Astrocyte (in vitro differentiated cells and primary cell): ENCODE data around the gene ZFAND6. TPM values are rescaled to one million over a fixed set of nuclear protein-coding genes. Genes with fewer than 3 reads are reported as not detected.
A peak's percentile ranks its signal among the peaks of the same experiment; 100 is the strongest.

Source experiments
- DNase-seq: peaks from one replicate; pipeline ENCODE4 v3.0.0-alpha.2; 2010; ENCODE audit warnings: low read depth
- FAIRE-seq: peaks from 2 replicates; lab custom pipeline; 2011; peaks lifted over from hg19 to GRCh38; lab: Jason Lieb, UNC
- H2AFZ ChIP-seq: 2 replicates; pipeline ENCODE4 v1.6.0; 2012; ENCODE audit warnings: low read depth, low read length, inconsistent platforms
- H3K27ac ChIP-seq: 2 replicates; pipeline ENCODE4 v1.5.1; 2011; ENCODE audit warnings: low read depth, low read length, inconsistent platforms
- H3K27me3 ChIP-seq: 2 replicates; pipeline ENCODE4 v1.6.0; 2011; ENCODE audit warnings: low read length, inconsistent platforms; ENCODE audit not compliant: insufficient read depth
- H3K36me3 ChIP-seq: 2 replicates; pipeline ENCODE4 v1.5.1; 2011; ENCODE audit warnings: low read length, inconsistent platforms; ENCODE audit not compliant: insufficient read depth
- H3K4me1 ChIP-seq: 2 replicates; pipeline ENCODE4 v1.5.1; 2011; ENCODE audit warnings: low read length, inconsistent platforms; ENCODE audit not compliant: insufficient read depth
- H3K4me2 ChIP-seq: 2 replicates; pipeline ENCODE4 v1.6.0; 2012; ENCODE audit warnings: low read length, inconsistent platforms
- H3K4me3 ChIP-seq: 2 replicates; pipeline ENCODE4 v1.5.1; 2011; ENCODE audit warnings: low read depth, mild to moderate bottlenecking, low read length, inconsistent platforms; ENCODE audit not compliant: insufficient read depth
- H3K79me2 ChIP-seq: 2 replicates; pipeline ENCODE4 v1.6.0; 2012; ENCODE audit warnings: mild to moderate bottlenecking, low read length, inconsistent platforms; ENCODE audit not compliant: insufficient read depth
- H3K9ac ChIP-seq: 2 replicates; pipeline ENCODE4 v1.6.0; 2012; ENCODE audit warnings: mild to moderate bottlenecking, low read length, inconsistent platforms
- H3K9me3 ChIP-seq: 2 replicates; pipeline ENCODE4 v1.5.1; 2012; ENCODE audit warnings: low read depth, mild to moderate bottlenecking, low read length, inconsistent platforms; ENCODE audit not compliant: insufficient read depth
- H4K20me1 ChIP-seq: 2 replicates; pipeline ENCODE4 v1.6.0; 2012; ENCODE audit warnings: low read length, inconsistent platforms; ENCODE audit not compliant: insufficient read depth
- H3K27ac Mint-ChIP-seq: one replicate; pipeline ENCODE4 v1.8.0; 2021; ENCODE audit warnings: mild to moderate bottlenecking, mixed read lengths; ENCODE audit not compliant: unreplicated experiment
- H3K27me3 Mint-ChIP-seq: one replicate; pipeline ENCODE4 v1.8.0; 2021; ENCODE audit warnings: low read depth, mixed read lengths; ENCODE audit not compliant: unreplicated experiment
- H3K36me3 Mint-ChIP-seq: one replicate; pipeline ENCODE4 v1.8.0; 2021; ENCODE audit warnings: low read depth, mixed read lengths; ENCODE audit not compliant: unreplicated experiment
- H3K4me1 Mint-ChIP-seq: one replicate; pipeline ENCODE4 v1.8.0; 2021; ENCODE audit warnings: low read depth, mixed read lengths; ENCODE audit not compliant: unreplicated experiment
- H3K4me3 Mint-ChIP-seq: one replicate; pipeline ENCODE4 v1.8.0; 2021; ENCODE audit warnings: mild to moderate bottlenecking, moderate library complexity, mixed read lengths; ENCODE audit not compliant: unreplicated experiment
- H3K9me3 Mint-ChIP-seq: one replicate; pipeline ENCODE4 v1.8.0; 2021; ENCODE audit warnings: mild to moderate bottlenecking, mixed read lengths; ENCODE audit not compliant: unreplicated experiment
- EZH2 ChIP-seq: IDR thresholded peaks from 2 replicates; pipeline ENCODE4 v1.6.1; 2012; ENCODE audit warnings: mild to moderate bottlenecking, low read length, inconsistent platforms; ENCODE audit not compliant: insufficient read depth
- total RNA-seq: library from RNA; stranded (reverse); gene quantifications from 2 replicates; pipeline ENCODE4 v1.2.1, GENCODE V29; 2021
- TF ChIP-seq, protein P1 (sequence below): IDR thresholded peaks from 2 replicates; pipeline ENCODE4 v1.5.1; 2011; ENCODE audit warnings: low read depth, mild to moderate bottlenecking, inconsistent platforms, low read length, moderate library complexity; ENCODE audit not compliant: insufficient read depth

The ZFAND6 gene
- total RNA-seq, 1 donor from 2014 or later: 70.0 TPM

DNA sequence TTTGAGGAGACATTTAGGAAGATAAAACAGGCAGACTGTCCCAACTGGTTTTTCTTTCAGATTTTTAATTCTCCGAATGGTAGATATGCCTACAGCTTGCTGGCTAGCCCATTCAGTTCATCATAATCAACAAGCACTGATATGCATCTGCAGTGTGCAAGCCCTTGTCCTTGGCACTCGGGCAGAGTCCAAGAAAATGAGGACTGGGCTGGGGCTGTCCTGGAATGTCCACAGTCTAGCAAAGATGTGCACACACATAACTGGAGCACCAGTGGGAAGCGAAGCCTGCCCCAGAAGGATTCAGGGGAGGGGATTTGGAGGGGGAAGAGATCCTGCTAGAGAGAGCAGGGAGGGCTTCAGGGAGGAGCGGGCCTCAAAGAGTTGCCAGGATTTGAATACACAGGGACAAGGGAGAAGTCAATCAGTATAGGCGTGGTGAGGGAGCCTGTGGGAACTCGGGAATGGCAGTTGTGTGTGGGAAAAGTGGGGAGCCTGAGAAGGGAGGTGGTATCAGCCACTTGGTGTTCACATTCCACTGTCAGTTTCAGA is 102.1 kb downstream of the ZFAND6 start:
- Histone ChIP-seq H3K4me2 (no peak overlapping the region), H4K20me1 (no peaks in the 10 kb centered on the region), H3K4me3 (no peak overlapping the region), H3K9me3 (no peaks in the 10 kb centered on the region), H3K79me2 (no peaks in the 10 kb centered on the region), H3K27ac (no peak overlapping the region), H3K36me3 (no peaks in the 10 kb centered on the region), H3K4me1 (peaks cover 11% of the 10 kb centered on the region), H3K9ac (no peak overlapping the region), H2AFZ (no peak overlapping the region), H3K27me3 (no peaks in the 10 kb centered on the region)
- Mint-ChIP-seq H3K36me3 (peaks cover 33% of the 10 kb centered on the region), H3K4me1 (peaks cover 17% of the 10 kb centered on the region), H3K27me3 (no peaks in the 10 kb centered on the region), H3K9me3 (no peaks in the 10 kb centered on the region), H3K27ac (peak overlapping the region; percentile 83), H3K4me3 (peak overlapping the region; percentile 41)
- DNase-seq (no peak), FAIRE-seq (no peak)
- TF ChIP-seq, protein P1, sequence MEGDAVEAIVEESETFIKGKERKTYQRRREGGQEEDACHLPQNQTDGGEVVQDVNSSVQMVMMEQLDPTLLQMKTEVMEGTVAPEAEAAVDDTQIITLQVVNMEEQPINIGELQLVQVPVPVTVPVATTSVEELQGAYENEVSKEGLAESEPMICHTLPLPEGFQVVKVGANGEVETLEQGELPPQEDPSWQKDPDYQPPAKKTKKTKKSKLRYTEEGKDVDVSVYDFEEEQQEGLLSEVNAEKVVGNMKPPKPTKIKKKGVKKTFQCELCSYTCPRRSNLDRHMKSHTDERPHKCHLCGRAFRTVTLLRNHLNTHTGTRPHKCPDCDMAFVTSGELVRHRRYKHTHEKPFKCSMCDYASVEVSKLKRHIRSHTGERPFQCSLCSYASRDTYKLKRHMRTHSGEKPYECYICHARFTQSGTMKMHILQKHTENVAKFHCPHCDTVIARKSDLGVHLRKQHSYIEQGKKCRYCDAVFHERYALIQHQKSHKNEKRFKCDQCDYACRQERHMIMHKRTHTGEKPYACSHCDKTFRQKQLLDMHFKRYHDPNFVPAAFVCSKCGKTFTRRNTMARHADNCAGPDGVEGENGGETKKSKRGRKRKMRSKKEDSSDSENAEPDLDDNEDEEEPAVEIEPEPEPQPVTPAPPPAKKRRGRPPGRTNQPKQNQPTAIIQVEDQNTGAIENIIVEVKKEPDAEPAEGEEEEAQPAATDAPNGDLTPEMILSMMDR: no peak
- no peak for TF ChIP-seq EZH2

DNA sequence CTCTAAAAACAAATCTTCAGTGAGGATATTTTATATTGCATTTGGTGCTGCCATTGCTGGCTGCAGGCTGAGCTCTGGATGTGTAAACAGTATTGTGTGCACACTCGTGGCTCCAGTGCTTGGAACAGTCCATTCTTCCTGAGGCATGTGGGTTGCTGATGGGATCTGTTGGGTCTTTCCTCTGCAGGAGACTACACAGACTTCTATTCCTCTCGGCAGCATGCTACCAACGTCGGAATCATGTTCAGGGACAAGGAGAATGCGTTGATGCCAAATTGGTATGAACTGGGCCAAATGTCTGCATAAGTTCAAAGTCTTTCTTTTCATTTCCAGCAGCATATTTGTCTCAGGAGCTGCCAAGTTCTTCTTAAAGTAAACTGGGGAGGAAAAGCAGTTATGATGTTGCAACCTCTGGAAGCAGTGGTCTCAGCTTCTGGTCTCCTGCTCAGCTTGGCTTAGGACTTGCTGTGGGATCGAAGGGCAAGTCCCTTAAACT is 102.6 kb downstream of the ZFAND6 start:
- Histone ChIP-seq H3K4me3 (no peak overlapping the region), H3K9ac (no peak overlapping the region), H3K4me2 (no peak overlapping the region), H3K36me3 (no peaks in the 10 kb centered on the region), H3K27ac (no peak overlapping the region), H3K4me1 (peaks cover 11% of the 10 kb centered on the region), H3K79me2 (no peaks in the 10 kb centered on the region), H4K20me1 (no peaks in the 10 kb centered on the region), H3K9me3 (no peaks in the 10 kb centered on the region), H2AFZ (no peak overlapping the region), H3K27me3 (no peaks in the 10 kb centered on the region)
- no peak overlapping the region for H3K4me3 Mint-ChIP-seq
- no peaks in the 10 kb centered on the region for H3K27me3 Mint-ChIP-seq
- TF ChIP-seq EZH2: no peak
- TF ChIP-seq, protein P1: no peak
- no peaks in the 10 kb centered on the region for H3K9me3 Mint-ChIP-seq
- FAIRE-seq: no peak
- H3K4me1 Mint-ChIP-seq: peaks cover 17% of the 10 kb centered on the region
- H3K36me3 Mint-ChIP-seq: peaks cover 33% of the 10 kb centered on the region
- H3K27ac Mint-ChIP-seq: no peak overlapping the region
- DNase-seq: no peak

DNA sequence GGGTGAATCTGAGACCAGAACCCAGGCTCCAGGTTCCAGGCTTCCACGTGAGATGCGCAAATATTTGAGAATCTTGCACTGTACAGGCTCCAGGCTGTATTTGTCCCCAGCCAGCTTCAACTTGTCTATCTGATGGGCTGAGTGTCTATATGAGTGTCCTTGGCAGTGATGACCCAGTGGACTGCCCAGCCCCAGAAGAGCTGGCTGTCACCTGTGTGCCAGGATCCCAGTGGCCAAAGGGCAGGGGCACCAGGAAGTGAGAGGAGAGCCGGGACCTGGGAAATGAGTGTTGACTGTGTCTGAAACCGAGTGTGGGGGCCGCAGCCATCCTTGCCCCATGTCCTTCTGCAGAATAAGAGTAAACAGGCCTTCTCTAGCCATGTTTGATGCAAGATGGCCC is 103.7 kb downstream of the ZFAND6 start:
- Histone ChIP-seq H3K4me2 (no peak overlapping the region), H3K9me3 (no peaks in the 10 kb centered on the region), H3K27me3 (no peaks in the 10 kb centered on the region), H3K9ac (no peak overlapping the region), H3K79me2 (no peaks in the 10 kb centered on the region), H2AFZ (no peak overlapping the region), H4K20me1 (no peaks in the 10 kb centered on the region), H3K36me3 (no peaks in the 10 kb centered on the region), H3K4me1 (peaks cover 11% of the 10 kb centered on the region), H3K27ac (no peak overlapping the region), H3K4me3 (no peak overlapping the region)
- FAIRE-seq (no peak), DNase-seq (no peak)
- H3K27ac Mint-ChIP-seq: no peak overlapping the region
- H3K36me3 Mint-ChIP-seq: peaks cover 32% of the 10 kb centered on the region
- TF ChIP-seq EZH2: no peak
- TF ChIP-seq, protein P1: no peak
- no peaks in the 10 kb centered on the region for H3K27me3 Mint-ChIP-seq
- H3K4me3 Mint-ChIP-seq: no peak overlapping the region
- peaks cover 17% of the 10 kb centered on the region for H3K4me1 Mint-ChIP-seq
- H3K9me3 Mint-ChIP-seq: no peaks in the 10 kb centered on the region
